Glutamatergic neuron (in vitro differentiated cells): ENCODE data around the gene CCDC74B. TPM values are rescaled to one million over a fixed set of nuclear protein-coding genes. Genes with fewer than 3 reads are reported as not detected.

Experiments
- total RNA-seq: library from RNA; stranded (reverse); fragmentation: NEBNext Ultra II Directional; extraction: Animal tissue kit (Norgen Biotek cat#: 25700); gene quantifications from one replicate; pipeline ENCODE4 v1.2.1, GENCODE V29; 2021; ENCODE audit not compliant: unreplicated experiment

The CCDC74B gene
- total RNA-seq, 1 donor from 2014 or later: 0.29 TPM

Other genes with a start within 250 kb of the CCDC74B start
- 0.25 TPM for gene RAB6C, start 165.4 kb downstream of the CCDC74B start, total RNA-seq
- 12.8 TPM for gene POTEF, start 15.9 kb downstream of the CCDC74B start, total RNA-seq
- gene SMPD4, start 36.5 kb upstream of the CCDC74B start, total RNA-seq: 83.4 TPM
- 172 TPM for gene MZT2B, start 37.1 kb upstream of the CCDC74B start, total RNA-seq
- gene TUBA3E, start 53.3 kb upstream of the CCDC74B start, total RNA-seq: not detected
- gene IMP4, start 197.8 kb upstream of the CCDC74B start, total RNA-seq: 48.3 TPM
- 78.5 TPM for gene PTPN18, start 210.9 kb upstream of the CCDC74B start, total RNA-seq